Omental fat pad (tissue), 4 donors: ENCODE measurements around the gene EPG5. TPM values are rescaled to one million over a fixed set of nuclear protein-coding genes. Genes with fewer than 3 reads are reported as not detected.

Experiments
- ATAC-seq: fragments of 150-250 bp; one replicate; pipeline ENCODE4 v1.9.1; 2016; ENCODE audit warnings: mild to moderate bottlenecking, moderate library complexity; ENCODE audit not compliant: low FRiP score
- DNase-seq: peaks from one replicate; pipeline ENCODE4 v3.0.0-alpha.2; 2019; ENCODE audit warnings: low spot score
- CTCF ChIP-seq, 3 donors: fragments of 450-650 bp; IDR thresholded peaks; one replicate each; pipeline ENCODE4 v1.5.1; 2016 to 2017; ENCODE audit warnings: antibody characterized with exemption in 3 of 3, mild to moderate bottlenecking in 3 of 3, moderate library complexity in 2 of 3
- total RNA-seq, 4 donors: library from RNA; depleted of rRNA; stranded (reverse); fragments of >200 nt; gene quantifications; one replicate each; pipeline ENCODE4 v1.1.0, GENCODE V29; 2016

The EPG5 gene, protein sequence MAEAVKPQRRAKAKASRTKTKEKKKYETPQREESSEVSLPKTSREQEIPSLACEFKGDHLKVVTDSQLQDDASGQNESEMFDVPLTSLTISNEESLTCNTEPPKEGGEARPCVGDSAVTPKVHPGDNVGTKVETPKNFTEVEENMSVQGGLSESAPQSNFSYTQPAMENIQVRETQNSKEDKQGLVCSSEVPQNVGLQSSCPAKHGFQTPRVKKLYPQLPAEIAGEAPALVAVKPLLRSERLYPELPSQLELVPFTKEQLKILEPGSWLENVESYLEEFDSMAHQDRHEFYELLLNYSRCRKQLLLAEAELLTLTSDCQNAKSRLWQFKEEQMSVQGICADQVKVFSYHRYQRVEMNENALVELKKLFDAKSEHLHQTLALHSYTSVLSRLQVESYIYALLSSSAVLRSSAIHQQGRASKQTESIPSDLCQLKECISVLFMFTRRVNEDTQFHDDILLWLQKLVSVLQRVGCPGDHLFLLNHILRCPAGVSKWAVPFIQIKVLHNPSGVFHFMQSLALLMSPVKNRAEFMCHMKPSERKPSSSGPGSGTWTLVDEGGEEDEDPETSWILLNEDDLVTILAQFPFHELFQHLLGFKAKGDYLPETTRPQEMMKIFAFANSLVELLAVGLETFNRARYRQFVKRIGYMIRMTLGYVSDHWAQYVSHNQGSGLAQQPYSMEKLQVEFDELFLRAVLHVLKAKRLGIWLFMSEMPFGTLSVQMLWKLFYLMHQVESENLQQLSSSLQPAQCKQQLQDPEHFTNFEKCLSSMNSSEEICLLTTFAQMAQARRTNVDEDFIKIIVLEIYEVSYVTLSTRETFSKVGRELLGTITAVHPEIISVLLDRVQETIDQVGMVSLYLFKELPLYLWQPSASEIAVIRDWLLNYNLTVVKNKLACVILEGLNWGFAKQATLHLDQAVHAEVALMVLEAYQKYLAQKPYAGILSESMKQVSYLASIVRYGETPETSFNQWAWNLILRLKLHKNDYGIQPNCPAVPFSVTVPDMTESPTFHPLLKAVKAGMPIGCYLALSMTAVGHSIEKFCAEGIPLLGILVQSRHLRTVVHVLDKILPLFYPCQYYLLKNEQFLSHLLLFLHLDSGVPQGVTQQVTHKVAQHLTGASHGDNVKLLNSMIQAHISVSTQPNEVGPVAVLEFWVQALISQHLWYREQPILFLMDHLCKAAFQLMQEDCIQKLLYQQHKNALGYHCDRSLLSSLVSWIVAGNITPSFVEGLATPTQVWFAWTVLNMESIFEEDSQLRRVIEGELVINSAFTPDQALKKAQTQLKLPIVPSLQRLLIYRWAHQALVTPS (N-terminal part only)
- 10 to 100 TPM; 24.9 to 43.7 (median 26.2) TPM for total RNA-seq

- peak; percentile 100 for ATAC-seq
- TF ChIP-seq CTCF (IDR thresholded peaks at IDR 0.05), result no peak
- peak; percentile 87 for DNase-seq
These were observed at the start of gene EPG5 for GRCh38 chr18:45967007-45967706. Gene EPG5 (minus strand): TSS chr18:45967329. CDS start chr18:45967239, 90 bp downstream.

- TF ChIP-seq CTCF (IDR thresholded peaks at IDR 0.05), result no peak
- no peak for ATAC-seq
- DNase-seq, result no peak
These were observed 46.5 kb upstream of the EPG5 start for GRCh38 chr18:46013484-46014189.

DNA sequence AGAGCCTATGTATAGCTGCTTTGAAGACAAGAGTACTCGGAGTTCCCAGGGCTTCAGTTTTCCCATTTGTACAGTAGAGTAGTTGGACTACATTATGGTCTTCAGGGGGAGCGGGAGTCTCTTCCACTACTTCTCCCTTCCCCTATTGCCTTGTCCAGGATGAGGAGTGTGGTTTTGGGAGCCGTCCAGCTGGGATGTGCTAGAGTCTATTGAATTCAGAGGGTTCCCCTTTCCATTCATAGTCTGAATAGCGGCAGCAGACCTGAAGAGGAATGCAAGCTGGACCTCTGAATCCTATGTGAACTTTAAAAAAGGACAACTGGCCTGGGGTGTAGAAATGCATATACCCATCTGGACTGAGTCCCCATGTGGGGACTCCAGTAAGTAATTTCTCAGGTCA is 43.5 kb upstream of the EPG5 start:
- no peak for ATAC-seq
- no peak for DNase-seq

DNA sequence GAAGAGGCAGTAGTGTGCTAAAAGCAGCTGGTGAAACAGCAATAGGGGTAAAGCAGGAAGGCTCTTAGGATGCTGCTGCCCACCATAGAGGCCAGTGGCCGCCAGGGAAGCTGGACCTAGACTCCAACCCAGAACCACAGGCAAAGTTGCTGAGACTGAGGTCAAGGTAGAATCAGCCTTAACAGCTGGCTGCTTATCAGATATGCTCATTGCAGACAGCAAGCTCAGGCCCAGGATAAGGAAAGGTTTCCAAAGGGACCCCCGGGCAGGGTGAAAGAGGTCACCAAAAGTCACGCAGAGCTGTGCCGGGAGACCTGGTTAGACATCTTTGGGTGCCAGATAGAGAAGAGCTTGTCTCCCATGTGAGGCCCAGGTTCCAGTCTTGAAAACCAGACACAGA is 42.9 kb upstream of the EPG5 start:
- ATAC-seq, result no peak
- no peak for DNase-seq
- TF ChIP-seq CTCF (IDR thresholded peaks at IDR 0.05), result no peak

More for the DNA sequence above, 43.5 kb upstream of the EPG5 start:
- TF ChIP-seq CTCF (IDR thresholded peaks at IDR 0.05), result no peak

- ATAC-seq, result no peak
- no peak for TF ChIP-seq CTCF (IDR thresholded peaks at IDR 0.05)
- DNase-seq, result no peak
These were observed 42.2 kb upstream of the EPG5 start for GRCh38 chr18:46009125-46009840.
